ENCODE results near the gene RPS6KA3. TPM values are rescaled to one million over a fixed set of nuclear protein-coding genes. Genes with fewer than 3 reads are reported as not detected.

RPS6KA3 gene
- total and polyA plus RNA-seq, 2 donors (not counting 1 experiment from before 2014, with no cell fraction given) = 17.0 to 63.0 TPM

- Histone ChIP-seq H2AFZ (ENCODE audit: insufficient read depth, low read depth, low read length, poor library complexity, severe bottlenecking) (no peak overlapping the region), H3K9ac (ENCODE audit: low read length) (no peak overlapping the region), H3K4me1 (ENCODE audit: control insufficient read depth in 2 of 2, insufficient read depth in 2 of 2, low read length in 2 of 2) (no peaks in the 10 kb centered on the region), H3K27me3 (replicated peaks in 1 of 4; ENCODE audit: control extremely low read depth in 1 of 4, control insufficient read depth in 3 of 4, insufficient read depth in 4 of 4, low read length in 3 of 4) (no peaks in the 10 kb centered on the region), H4K20me1 (ENCODE audit: control insufficient read depth, insufficient read depth, low read length, poor library complexity, severe bottlenecking) (no peaks in the 10 kb centered on the region), H3K4me2 (replicated peaks; ENCODE audit: low read depth, low read length, poor library complexity, severe bottlenecking) (no peak overlapping the region), H3K4me3 (ENCODE audit: control extremely low read depth in 1 of 5, extremely low read depth in 1 of 5, insufficient read depth in 1 of 5, low read depth in 2 of 5, low read length in 4 of 5) (no peak overlapping the region), H3K36me3 (replicated peaks in 1 of 2; ENCODE audit: control extremely low read depth in 1 of 2, control insufficient read depth in 1 of 2, extremely low read depth in 1 of 2, insufficient read depth in 2 of 2, low read length in 1 of 2) (no peaks in the 10 kb centered on the region), H3K79me2 (ENCODE audit: control insufficient read depth, insufficient read depth, low read length) (no peaks in the 10 kb centered on the region), H3K9me3 (ENCODE audit: control extremely low read depth in 1 of 3, control insufficient read depth in 2 of 3, insufficient read depth in 1 of 3, low read length in 2 of 3) (no peaks in the 10 kb centered on the region), H3K27ac (ENCODE audit: low read length in 2 of 2) (no peak overlapping the region)
- TF ChIP-seq CTCF (IDR thresholded peaks at IDR 0.05) (no peak), EZH2 (IDR thresholded peaks at IDR 0.05; ENCODE audit: borderline replicate concordance, insufficient read depth, low read depth, low read length, poor library complexity, severe bottlenecking) (no peak)
- intact Hi-C loops (cut with micrococcal nuclease) = no loop called here
- ATAC-seq (ENCODE audit: low read depth) = no peak
- Mint-ChIP-seq H3K4me3 (no peak overlapping the region), H3K4me1 (no peaks in the 10 kb centered on the region), H3K9me3 (ENCODE audit: insufficient read depth) (no peaks in the 10 kb centered on the region), H3K27me3 (peaks cover 10% of the 10 kb centered on the region), H3K27ac (no peak overlapping the region)
- WGBS (ENCODE audit: insufficient coverage) = no CpG with 5 or more reads among the region's 2 CpGs
- ChIA-PET CTCF (no interaction called here), POLR2A (no interaction called here)
- no peak for DNase-seq
Measured at GRCh38 chrX:20294957-20295356, 28.2 kb upstream of the RPS6KA3 start.

GRCh38 chrX:20294284-20294683 lies 27.6 kb upstream of the RPS6KA3 start:
- H3K36me3 ChIP-seq (replicated peaks in 1 of 2; ENCODE audit: control extremely low read depth in 1 of 2, control insufficient read depth in 1 of 2, extremely low read depth in 1 of 2, insufficient read depth in 2 of 2, low read length in 1 of 2) = no peaks in the 10 kb centered on the region
- Mint-ChIP-seq H3K27ac (no peak overlapping the region), H3K9me3 (ENCODE audit: insufficient read depth) (no peaks in the 10 kb centered on the region), H3K4me1 (no peaks in the 10 kb centered on the region), H3K4me3 (no peak overlapping the region), H3K27me3 (peaks cover 10% of the 10 kb centered on the region)
- H3K9ac ChIP-seq (ENCODE audit: low read length) = no peak overlapping the region
- H3K4me2 ChIP-seq (replicated peaks; ENCODE audit: low read depth, low read length, poor library complexity, severe bottlenecking) = no peak overlapping the region
- ChIA-PET CTCF (no interaction called here), POLR2A (no interaction called here)
- no peaks in the 10 kb centered on the region for H3K9me3 ChIP-seq (ENCODE audit: control extremely low read depth in 1 of 3, control insufficient read depth in 2 of 3, insufficient read depth in 1 of 3, low read length in 2 of 3)
- H3K4me3 ChIP-seq (ENCODE audit: control extremely low read depth in 1 of 5, extremely low read depth in 1 of 5, insufficient read depth in 1 of 5, low read depth in 2 of 5, low read length in 4 of 5) = no peak overlapping the region
- TF ChIP-seq CTCF (IDR thresholded peaks at IDR 0.05) (no peak), EZH2 (IDR thresholded peaks at IDR 0.05; ENCODE audit: borderline replicate concordance, insufficient read depth, low read depth, low read length, poor library complexity, severe bottlenecking) (no peak)
- H3K79me2 ChIP-seq (ENCODE audit: control insufficient read depth, insufficient read depth, low read length) = no peaks in the 10 kb centered on the region
- H3K27ac ChIP-seq (ENCODE audit: low read length in 2 of 2) = no peak overlapping the region
- H3K4me1 ChIP-seq (ENCODE audit: control insufficient read depth in 2 of 2, insufficient read depth in 2 of 2, low read length in 2 of 2) = no peaks in the 10 kb centered on the region
- H2AFZ ChIP-seq (ENCODE audit: insufficient read depth, low read depth, low read length, poor library complexity, severe bottlenecking) = no peak overlapping the region
- no peak for ATAC-seq (ENCODE audit: low read depth)
- intact Hi-C loops (cut with micrococcal nuclease) = no loop called here
- DNase-seq = no peak
- H3K27me3 ChIP-seq (replicated peaks in 1 of 4; ENCODE audit: control extremely low read depth in 1 of 4, control insufficient read depth in 3 of 4, insufficient read depth in 4 of 4, low read length in 3 of 4) = no peaks in the 10 kb centered on the region
- H4K20me1 ChIP-seq (ENCODE audit: control insufficient read depth, insufficient read depth, low read length, poor library complexity, severe bottlenecking) = no peaks in the 10 kb centered on the region
